Neuronal stem cell (in vitro differentiated cells): ENCODE measurements around the gene BTBD9.

Source experiments
- DNase-seq: peaks from one replicate; pipeline ENCODE4 v3.0.0-alpha.2; 2013; ENCODE audit warnings: low spot score
- H2AFZ ChIP-seq: one replicate; pipeline ENCODE4 v1.6.1; 2013; ENCODE audit warnings: mild to moderate bottlenecking, low read length, inconsistent platforms
- H2AK5ac ChIP-seq: 2 replicates; pipeline ENCODE4 v1.6.1; 2013; ENCODE audit warnings: low read depth, mild to moderate bottlenecking, inconsistent platforms, low read length, moderate library complexity, mixed read lengths
- H2BK120ac ChIP-seq: 2 replicates; pipeline ENCODE4 v1.6.1; 2013; ENCODE audit warnings: low read depth, mild to moderate bottlenecking, inconsistent platforms, low read length, moderate library complexity, mixed read lengths
- H2BK12ac ChIP-seq: one replicate; pipeline ENCODE4 v1.6.1; 2013; ENCODE audit warnings: low read length, inconsistent platforms
- H2BK15ac ChIP-seq: 2 replicates; pipeline ENCODE4 v1.6.1; 2013; ENCODE audit warnings: mild to moderate bottlenecking, low read length, inconsistent platforms, mixed read lengths
- H2BK5ac ChIP-seq: one replicate; pipeline ENCODE4 v1.6.1; 2013; ENCODE audit warnings: inconsistent platforms, mild to moderate bottlenecking, low read length, moderate library complexity
- H3K14ac ChIP-seq: one replicate; pipeline ENCODE4 v1.6.1; 2013; ENCODE audit warnings: low read length, inconsistent platforms
- H3K18ac ChIP-seq: 2 replicates; pipeline ENCODE4 v1.6.1; 2013; ENCODE audit warnings: low read length, inconsistent platforms
- H3K23ac ChIP-seq: 2 replicates; pipeline ENCODE4 v1.6.1; 2013; ENCODE audit warnings: low read depth, mild to moderate bottlenecking, mixed read lengths, low read length, inconsistent platforms; ENCODE audit not compliant: poor library complexity
- H3K27ac ChIP-seq: replicated peaks from 3 replicates; pipeline ENCODE4 v1.5.1; 2013; ENCODE audit warnings: low read length, inconsistent platforms
- H3K27me3 ChIP-seq, 3 experiments: 2 replicates each; pipeline ENCODE4 v1.6.1; 2013; ENCODE audit warnings: low read length in 3 of 3, mild to moderate bottlenecking in 2 of 3, inconsistent platforms in 1 of 3, low read depth in 1 of 3, mixed read lengths in 1 of 3, moderate library complexity in 1 of 3; ENCODE audit not compliant: control insufficient read depth in 3 of 3, insufficient read depth in 3 of 3
- H3K36me3 ChIP-seq, 2 donors: replicated peaks in 1 of 2; 2 replicates each; pipeline ENCODE4 v1.6.1; 2013; ENCODE audit warnings: low read length in 2 of 2; ENCODE audit not compliant: control insufficient read depth in 2 of 2, insufficient read depth in 2 of 2
- H3K4ac ChIP-seq: 2 replicates; pipeline ENCODE4 v1.6.1; 2013; ENCODE audit warnings: inconsistent platforms, mild to moderate bottlenecking, low read length, moderate library complexity
- H3K4me1 ChIP-seq, 2 donors: 1 replicate in 1 of 2; 2 replicates in 1 of 2; pipeline ENCODE4 v1.6.1; 2013; ENCODE audit warnings: low read length in 2 of 2, low read depth in 1 of 2; ENCODE audit not compliant: control insufficient read depth in 2 of 2, insufficient read depth in 1 of 2
- H3K4me2 ChIP-seq: one replicate; pipeline ENCODE4 v1.6.1; 2013; ENCODE audit warnings: mild to moderate bottlenecking, low read length, inconsistent platforms; ENCODE audit not compliant: insufficient read depth, poor library complexity, severe bottlenecking
- H3K4me3 ChIP-seq, 2 donors: 2 replicates each; pipeline ENCODE4 v1.5.1; 2013; ENCODE audit warnings: low read length in 2 of 2, mild to moderate bottlenecking in 2 of 2, inconsistent platforms in 1 of 2, moderate library complexity in 1 of 2
- H3K79me1 ChIP-seq: one replicate; pipeline ENCODE4 v1.6.1; 2013; ENCODE audit warnings: low read depth, mild to moderate bottlenecking, inconsistent platforms, low read length, moderate library complexity
- H3K9ac ChIP-seq: one replicate; pipeline ENCODE4 v1.6.1; 2013; ENCODE audit warnings: mild to moderate bottlenecking, low read depth, low read length, inconsistent platforms; ENCODE audit not compliant: poor library complexity
- H3K9me3 ChIP-seq, 2 donors: replicated peaks in 1 of 2; 2 replicates each; pipeline versions ENCODE3 to v1.6.1; 2013; ENCODE audit warnings: low read length in 2 of 2, mild to moderate bottlenecking in 2 of 2, inconsistent platforms in 1 of 2, low read depth in 1 of 2, mixed read lengths in 1 of 2, moderate library complexity in 1 of 2; ENCODE audit not compliant: control insufficient read depth in 2 of 2, insufficient read depth in 1 of 2
- H4K8ac ChIP-seq: one replicate; pipeline ENCODE4 v1.6.1; 2013; ENCODE audit warnings: low read depth, mild to moderate bottlenecking, inconsistent platforms, low read length, moderate library complexity
- H4K91ac ChIP-seq: one replicate; pipeline ENCODE4 v1.6.1; 2013; ENCODE audit warnings: low read length, low read depth, mild to moderate bottlenecking, inconsistent platforms; ENCODE audit not compliant: poor library complexity
- WGBS, 2 donors: extraction: QIAGEN DNeasy Blood & Tissue Kit; methylation state at CpG; one replicate each; pipeline ENCODE4 v1.1.7; 2013; ENCODE audit warnings: missing lambda C conversion rate in 2 of 2, mixed read lengths in 1 of 2; ENCODE audit not compliant: insufficient read length in 2 of 2, insufficient replicate concordance in 1 of 2; ENCODE audit errors: extremely low coverage in 2 of 2; 5-methylcytosine and 5-hydroxymethylcytosine counted together

Gene BTBD9

GRCh38 chr6:38407192-38407591, 232.5 kb downstream of the BTBD9 start:
- Histone ChIP-seq H3K4ac (no peak overlapping the region), H2AK5ac (no peak overlapping the region), H2BK15ac (no peak overlapping the region), H4K91ac (no peak overlapping the region), H2AFZ (no peak overlapping the region), H2BK5ac (no peak overlapping the region), H3K23ac (no peak overlapping the region), H3K4me2 (no peak overlapping the region), H3K4me1 (peaks cover 0 to 7% of the 10 kb centered on the region in 2 donors), H3K79me1 (no peaks in the 10 kb centered on the region), H3K14ac (no peak overlapping the region), H3K27ac (no peak overlapping the region), H3K18ac (no peak overlapping the region), H3K9me3 (no peaks in the 10 kb centered on the region), H4K8ac (no peak overlapping the region), H2BK12ac (no peak overlapping the region), H3K27me3 (no peaks in the 10 kb centered on the region), H3K9ac (no peak overlapping the region), H3K36me3 (no peaks in the 10 kb centered on the region), H2BK120ac (no peak overlapping the region), H3K4me3 (no peak overlapping the region)
- no CpG with 5 or more reads among the region's 3 CpGs for WGBS, 2 donors
- DNase-seq = no peak

DNA sequence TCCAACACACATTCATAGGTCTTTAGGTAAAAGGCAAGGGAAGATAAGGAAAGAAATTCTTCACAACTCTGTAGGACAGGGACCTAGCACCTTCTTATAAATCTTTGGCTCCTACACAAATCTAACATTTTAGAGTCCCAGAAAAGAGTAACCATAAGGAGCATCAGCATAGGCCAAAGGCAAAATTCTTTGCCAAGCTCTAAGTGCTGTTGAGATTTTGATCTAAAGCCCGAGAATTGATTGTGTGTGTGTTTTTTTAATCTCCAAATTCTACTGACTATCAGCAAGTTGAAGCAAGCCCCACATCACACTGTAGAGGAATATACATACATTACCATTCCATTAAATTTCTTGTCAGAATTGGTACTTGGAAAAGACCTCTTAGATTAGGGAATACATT, 233.6 kb downstream of the BTBD9 start:
- Histone ChIP-seq H4K8ac (no peak overlapping the region), H3K27ac (no peak overlapping the region), H2AFZ (no peak overlapping the region), H3K9me3 (no peaks in the 10 kb centered on the region), H3K9ac (no peak overlapping the region), H3K14ac (no peak overlapping the region), H3K18ac (no peak overlapping the region), H2BK12ac (no peak overlapping the region), H3K36me3 (no peaks in the 10 kb centered on the region), H3K4me3 (no peak overlapping the region), H2BK5ac (no peak overlapping the region), H3K23ac (no peak overlapping the region), H2AK5ac (no peak overlapping the region), H4K91ac (no peak overlapping the region), H2BK120ac (no peak overlapping the region), H2BK15ac (no peak overlapping the region), H3K4ac (no peak overlapping the region), H3K4me2 (no peak overlapping the region), H3K4me1 (peaks cover 0 to 7% of the 10 kb centered on the region in 2 donors), H3K27me3 (no peaks in the 10 kb centered on the region), H3K79me1 (no peaks in the 10 kb centered on the region)
- WGBS, 2 donors = no CpG with 5 or more reads among the region's 1 CpG
- no peak for DNase-seq

DNA sequence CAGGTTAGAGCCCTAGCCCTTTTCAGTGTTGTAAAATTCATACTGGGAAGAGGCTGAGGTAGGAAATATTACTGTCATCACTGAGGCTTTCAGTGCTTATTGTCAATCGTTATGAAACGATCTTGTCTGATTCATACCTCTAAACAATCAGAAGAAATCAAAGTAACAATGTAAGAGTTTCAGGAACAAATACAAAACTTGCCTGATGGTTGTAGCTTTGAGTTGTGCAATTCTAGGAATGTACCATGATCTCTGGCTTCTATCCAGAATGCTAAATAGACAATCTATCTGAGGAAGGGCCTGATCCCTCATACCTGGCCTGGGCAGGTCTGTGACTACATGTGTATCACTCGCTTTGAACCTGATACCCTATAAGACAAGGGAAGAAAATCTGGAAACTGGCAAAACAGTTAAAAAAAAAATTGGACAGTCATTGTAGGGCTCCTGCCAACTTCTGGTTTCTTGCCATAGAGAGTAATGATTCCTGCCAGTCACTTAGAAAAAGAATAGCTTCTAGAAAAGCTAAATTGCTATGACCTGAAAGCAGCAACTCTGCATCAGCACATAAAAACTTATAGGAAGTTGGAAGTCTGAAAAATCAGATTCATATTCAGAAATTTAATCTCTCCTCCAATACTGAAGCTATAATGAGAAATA, 234.7 kb downstream of the BTBD9 start:
- H3K18ac ChIP-seq = no peak overlapping the region
- H3K27me3 ChIP-seq = no peaks in the 10 kb centered on the region
- DNase-seq = no peak
- no peak overlapping the region for H2BK5ac ChIP-seq
- no peak overlapping the region for H3K14ac ChIP-seq
- H3K23ac ChIP-seq = no peak overlapping the region
- no peak overlapping the region for H2BK15ac ChIP-seq
- H4K8ac ChIP-seq = no peak overlapping the region
- H3K4me3 ChIP-seq = no peak overlapping the region
- no peak overlapping the region for H2BK120ac ChIP-seq
- H3K79me1 ChIP-seq = no peaks in the 10 kb centered on the region
- no peak overlapping the region for H2AFZ ChIP-seq
- no peak overlapping the region for H3K4ac ChIP-seq
- H3K27ac ChIP-seq = no peak overlapping the region
- no peaks in the 10 kb centered on the region for H3K36me3 ChIP-seq
- no peaks in the 10 kb centered on the region for H3K9me3 ChIP-seq
- H3K4me1 ChIP-seq = peaks cover 0 to 7% of the 10 kb centered on the region in 2 donors
- WGBS, 2 donors = no CpG with 5 or more reads among the region's 3 CpGs
- no peak overlapping the region for H3K4me2 ChIP-seq
- H3K9ac ChIP-seq = no peak overlapping the region
- H4K91ac ChIP-seq = no peak overlapping the region
- no peak overlapping the region for H2AK5ac ChIP-seq
- no peak overlapping the region for H2BK12ac ChIP-seq

DNA sequence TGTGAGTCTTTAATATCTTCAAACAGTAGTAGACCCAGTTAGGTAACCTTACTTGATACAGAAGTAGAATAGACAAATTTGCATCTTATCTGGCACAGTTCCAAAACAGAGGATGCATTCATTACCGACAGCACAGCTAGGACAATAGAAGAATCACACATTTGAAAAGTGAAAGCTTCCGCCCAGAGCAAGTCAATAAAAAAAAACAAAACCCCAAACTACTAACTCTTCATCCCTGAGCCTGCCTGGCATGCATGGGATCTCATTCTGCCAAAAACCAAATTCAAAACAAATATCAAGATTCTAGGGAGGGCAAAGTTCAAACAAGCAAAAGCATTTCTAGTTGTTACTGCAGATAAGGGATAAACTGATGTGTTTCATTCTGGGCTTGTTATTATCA, 235.4 kb downstream of the BTBD9 start:
- peaks cover 0 to 7% of the 10 kb centered on the region in 2 donors for H3K4me1 ChIP-seq

More for the DNA sequence above, 235.4 kb downstream of the BTBD9 start:
- Histone ChIP-seq H3K18ac (no peak overlapping the region), H3K79me1 (no peaks in the 10 kb centered on the region), H3K9me3 (no peaks in the 10 kb centered on the region), H3K27ac (no peak overlapping the region), H4K91ac (no peak overlapping the region), H2BK120ac (no peak overlapping the region), H3K27me3 (no peaks in the 10 kb centered on the region), H3K14ac (no peak overlapping the region), H2AFZ (no peak overlapping the region), H3K4ac (no peak overlapping the region), H3K36me3 (no peaks in the 10 kb centered on the region), H3K4me2 (no peak overlapping the region), H2BK5ac (no peak overlapping the region), H3K4me3 (no peak overlapping the region), H2AK5ac (no peak overlapping the region), H2BK15ac (no peak overlapping the region), H4K8ac (no peak overlapping the region), H2BK12ac (no peak overlapping the region), H3K9ac (no peak overlapping the region), H3K23ac (no peak overlapping the region)
- no CpG with 5 or more reads among the region's 2 CpGs for WGBS, 2 donors
- DNase-seq = no peak
